Stimulated activated CD8-positive, alpha-beta memory T cell treated with anti-CD3 and anti-CD28 coated beads, Interleukin-4, amount 100 ng/mL, for 4 hours (primary cell): ENCODE results near the gene ELOA.
A peak's percentile ranks its signal among the peaks of the same experiment; 100 is the strongest.
"Not testable (repeated sequence)": the region's sequence is repeated elsewhere in the genome, so short reads cannot be mapped to it uniquely, and the experiment has no call there.

Source experiments
- DNase-seq, 2 donors: peaks; one replicate each; pipeline ENCODE4 v3.0.0-alpha.2; 2020; ENCODE audit warnings: low read depth in 2 of 2, low spot score in 1 of 2

ELOA gene

GRCh38 chr1:23743287-23744152 lies at the start of gene ELOA:
Gene ELOA (plus strand): TSS chr1:23743471. CDS start chr1:23743504, 33 bp downstream.
- DNase-seq: peak; percentile 37 to 57

GRCh38 chr1:23693599-23693998 lies 49.7 kb upstream of the ELOA start:
- DNase-seq: no peak

GRCh38 chr1:23694371-23694770 lies 48.9 kb upstream of the ELOA start:
- no peak for DNase-seq

GRCh38 chr1:23695667-23696066 lies 47.6 kb upstream of the ELOA start:
- no peak for DNase-seq

DNA sequence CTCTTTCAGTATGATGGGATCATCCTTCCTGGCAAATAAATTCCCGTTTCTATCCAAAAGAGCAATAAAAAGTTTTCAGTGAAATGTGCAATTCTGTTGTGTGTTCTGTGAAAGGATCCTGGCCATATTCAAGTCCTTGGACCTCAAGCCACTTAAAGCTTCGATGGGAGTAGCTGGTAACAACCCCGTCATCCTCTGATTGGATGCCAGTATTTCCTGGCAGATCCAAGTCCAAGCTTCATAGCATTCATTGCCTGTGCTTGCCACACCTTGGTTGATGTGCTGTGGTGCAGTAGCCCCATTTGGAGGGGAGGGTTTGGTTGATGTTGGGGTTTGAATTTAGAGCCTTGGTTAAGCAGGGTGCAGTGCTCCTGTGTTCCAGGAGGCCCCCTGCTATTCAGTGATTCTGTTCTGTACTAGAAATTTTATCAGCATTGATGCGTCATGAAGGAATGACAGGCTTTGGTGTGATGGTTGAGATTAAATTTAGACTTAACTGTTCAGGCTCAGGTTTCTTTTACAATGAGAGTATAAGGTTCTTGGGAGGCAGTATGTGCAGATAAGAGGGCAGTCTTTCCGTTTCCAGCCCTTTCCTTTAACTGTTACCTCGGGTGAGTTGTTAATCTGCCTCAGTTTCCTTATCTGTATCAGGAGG lies 46.8 kb upstream of the ELOA start:
- no peak for DNase-seq

DNA sequence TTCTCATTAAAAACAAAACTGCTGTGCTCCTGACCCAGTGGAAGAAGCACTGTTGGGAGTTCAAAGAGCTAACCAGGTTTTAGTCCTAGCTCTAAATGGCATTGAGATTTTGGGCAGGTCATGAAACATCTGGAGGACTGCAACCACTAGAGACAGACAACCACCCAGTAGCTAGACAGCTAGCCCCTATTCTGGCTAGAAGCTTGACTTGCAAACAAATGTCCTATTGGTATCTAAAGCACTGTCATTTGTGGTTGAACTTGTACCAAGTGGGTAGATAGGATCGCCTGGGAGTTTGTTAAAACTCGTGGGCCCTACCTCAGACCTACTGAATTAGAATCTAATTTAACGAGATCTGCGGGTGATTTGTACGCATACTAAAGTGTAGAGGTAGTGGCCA lies 44.8 kb upstream of the ELOA start:
- DNase-seq: no peak

- no peak for DNase-seq
These were observed 43.7 kb upstream of the ELOA start for GRCh38 chr1:23699280-23700179.

- no peak for DNase-seq
These were observed 42.0 kb upstream of the ELOA start for GRCh38 chr1:23701310-23701709.

- no peak for DNase-seq
These were observed 41.3 kb upstream of the ELOA start for GRCh38 chr1:23701996-23702395.

DNA sequence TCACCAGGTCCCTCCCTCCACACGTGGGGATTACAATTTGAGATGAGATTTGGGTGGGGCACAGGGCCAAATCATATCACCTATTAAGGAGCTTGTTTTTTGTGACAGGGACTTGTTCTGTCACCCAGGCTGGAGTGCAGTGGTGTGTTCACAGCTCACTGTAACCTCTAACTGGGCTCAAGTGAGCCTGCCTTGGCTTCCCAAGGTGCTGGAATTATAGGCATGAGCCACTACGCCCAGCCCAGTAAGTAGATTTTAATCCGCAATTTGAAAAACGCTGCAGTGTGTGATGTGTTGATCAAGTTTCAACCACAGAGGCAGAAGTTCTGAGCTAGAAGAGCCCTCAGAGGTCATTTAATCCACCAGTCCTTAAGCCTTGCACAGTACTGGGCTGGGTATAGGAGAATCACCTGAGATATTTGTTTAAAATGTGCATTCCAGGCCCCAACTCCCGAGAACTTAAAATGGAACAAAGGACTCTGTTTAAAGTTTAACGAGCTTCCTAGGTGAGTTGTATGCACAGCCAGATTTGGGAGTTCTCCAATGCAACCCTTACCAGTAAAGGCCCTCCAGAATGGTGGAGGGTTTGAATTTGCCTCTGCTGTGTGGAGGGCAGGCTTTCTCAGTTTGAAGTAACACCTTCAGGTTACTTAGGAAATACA lies 38.3 kb upstream of the ELOA start:
- no peak for DNase-seq

DNA sequence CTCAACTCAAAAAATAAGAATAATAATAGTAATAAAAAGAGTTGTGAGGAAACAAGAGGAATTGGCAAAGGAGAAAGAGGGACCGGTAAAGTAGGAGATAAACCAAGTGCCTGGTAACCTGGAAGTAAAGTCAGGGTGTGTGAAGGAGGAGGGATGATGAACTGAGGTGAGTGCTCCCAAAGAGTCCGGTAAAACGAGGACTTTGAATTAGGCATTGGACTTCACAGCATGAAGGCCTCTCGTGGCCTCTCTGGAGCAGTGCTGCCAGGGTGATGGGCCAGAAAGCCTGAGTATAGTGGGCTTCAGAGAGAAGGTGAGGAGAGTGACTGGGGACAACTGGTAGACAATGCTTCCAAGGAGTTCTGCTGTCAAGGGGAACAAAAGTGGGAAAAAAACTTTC lies 34.0 kb upstream of the ELOA start:
- DNase-seq: no peak

DNA sequence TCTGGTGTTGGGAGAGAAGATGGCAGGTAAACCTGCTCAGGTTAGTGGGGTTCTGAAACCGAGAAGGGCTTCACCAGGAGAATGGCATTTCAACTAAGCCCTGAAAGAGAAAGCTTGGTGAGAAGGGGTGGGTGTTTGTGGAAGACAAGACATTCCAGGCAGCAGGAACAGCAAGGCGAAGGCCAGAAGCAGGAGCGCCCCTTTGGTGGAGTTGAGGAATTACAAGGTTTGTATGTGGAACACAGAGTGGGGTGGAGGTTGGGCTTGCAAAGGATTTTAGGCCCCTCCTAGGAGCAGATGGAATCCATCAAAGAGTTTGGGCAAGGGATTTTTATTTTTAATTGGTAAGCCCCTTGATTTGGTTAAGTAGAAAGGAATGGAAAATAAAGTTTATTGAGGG lies 24.8 kb upstream of the ELOA start:
- DNase-seq: no peak

DNA sequence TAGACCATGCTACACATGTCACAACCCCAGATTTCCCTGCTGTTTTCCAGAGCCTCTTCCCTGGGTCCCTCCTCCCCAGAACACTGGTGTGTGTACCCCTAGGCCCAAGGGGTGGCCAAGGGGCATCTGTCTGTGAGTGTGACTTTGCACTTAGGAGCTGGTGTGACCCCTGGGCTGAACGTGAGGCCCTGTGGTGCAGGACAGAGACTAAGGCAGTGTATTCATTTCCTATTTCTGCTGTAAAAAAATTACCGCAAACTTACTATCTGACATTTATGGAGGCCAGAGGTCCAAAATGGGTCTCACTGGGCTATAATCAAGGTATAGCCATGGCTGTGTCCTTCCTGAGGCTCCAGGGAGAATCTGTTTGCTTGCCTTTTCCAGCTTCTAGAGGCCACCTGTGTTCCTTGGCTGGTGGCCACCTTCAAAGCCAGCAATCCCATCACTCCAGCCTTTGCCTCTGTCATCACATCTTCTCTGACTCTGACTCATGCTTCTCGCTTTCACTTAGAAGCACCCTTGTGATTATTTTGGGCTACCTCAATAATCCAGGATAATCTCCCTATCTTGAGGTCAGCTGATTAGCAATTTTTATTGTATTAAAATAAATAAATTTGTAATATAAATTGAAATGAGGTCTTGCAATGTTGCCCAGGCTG lies 24.0 kb upstream of the ELOA start:
- DNase-seq: no peak

- DNase-seq: no peak
These were observed 22.8 kb upstream of the ELOA start for GRCh38 chr1:23720256-23720995.

GRCh38 chr1:23722652-23723051 lies 20.6 kb upstream of the ELOA start:
- no peak for DNase-seq

DNA sequence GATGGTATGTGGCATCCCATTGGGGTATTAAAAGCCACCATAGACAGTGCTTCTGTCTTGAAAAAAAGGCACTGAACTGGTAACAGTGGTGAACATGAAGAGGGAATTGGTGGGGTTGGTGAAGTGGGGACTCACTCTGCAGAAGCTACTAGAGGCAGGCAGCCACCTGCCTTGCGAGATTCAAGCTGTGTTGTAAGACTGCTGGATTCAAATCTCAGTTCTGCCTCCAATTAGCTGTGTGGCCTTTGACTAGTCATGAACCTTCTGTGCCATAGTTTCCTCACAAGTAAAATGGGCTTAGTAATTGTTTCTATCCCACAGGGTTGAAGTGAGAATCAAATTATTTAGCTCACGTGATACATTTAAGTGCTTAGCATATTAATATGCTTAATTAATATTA lies 16.6 kb upstream of the ELOA start:
- no peak for DNase-seq

- no peak for DNase-seq
These were observed 15.9 kb upstream of the ELOA start for GRCh38 chr1:23727362-23727811.

- DNase-seq: no peak
These were observed 10.7 kb upstream of the ELOA start for GRCh38 chr1:23732363-23733224.

GRCh38 chr1:23733281-23733680 lies 10.0 kb upstream of the ELOA start:
- not testable (repeated sequence) for DNase-seq
